Right renal cortex interstitium (tissue), 3 donors: ENCODE results near the gene ANKRD13B. TPM values are rescaled to one million over a fixed set of nuclear protein-coding genes. Genes with fewer than 3 reads are reported as not detected.
"Not testable (repeated sequence)": the region's sequence is repeated elsewhere in the genome, so short reads cannot be mapped to it uniquely, and the experiment has no call there.

Experiments
- DNase-seq, 3 donors: peaks; one replicate each; pipeline ENCODE4 v3.0.0-alpha.2; 2013; ENCODE audit warnings: low read depth in 3 of 3, low spot score in 2 of 3
- polyA plus RNA-seq, 3 donors: library from polyadenylated mRNA; unstranded; fragments of 120-200 nt; gene quantifications; one replicate each; pipeline ENCODE4 v1.2.1, GENCODE V29; 2013; ENCODE audit not compliant: insufficient read length in 3 of 3

ANKRD13B gene
- polyA plus RNA-seq = 1 to 10 TPM; 6.7 to 8.0 (median 7.0) TPM

DNA sequence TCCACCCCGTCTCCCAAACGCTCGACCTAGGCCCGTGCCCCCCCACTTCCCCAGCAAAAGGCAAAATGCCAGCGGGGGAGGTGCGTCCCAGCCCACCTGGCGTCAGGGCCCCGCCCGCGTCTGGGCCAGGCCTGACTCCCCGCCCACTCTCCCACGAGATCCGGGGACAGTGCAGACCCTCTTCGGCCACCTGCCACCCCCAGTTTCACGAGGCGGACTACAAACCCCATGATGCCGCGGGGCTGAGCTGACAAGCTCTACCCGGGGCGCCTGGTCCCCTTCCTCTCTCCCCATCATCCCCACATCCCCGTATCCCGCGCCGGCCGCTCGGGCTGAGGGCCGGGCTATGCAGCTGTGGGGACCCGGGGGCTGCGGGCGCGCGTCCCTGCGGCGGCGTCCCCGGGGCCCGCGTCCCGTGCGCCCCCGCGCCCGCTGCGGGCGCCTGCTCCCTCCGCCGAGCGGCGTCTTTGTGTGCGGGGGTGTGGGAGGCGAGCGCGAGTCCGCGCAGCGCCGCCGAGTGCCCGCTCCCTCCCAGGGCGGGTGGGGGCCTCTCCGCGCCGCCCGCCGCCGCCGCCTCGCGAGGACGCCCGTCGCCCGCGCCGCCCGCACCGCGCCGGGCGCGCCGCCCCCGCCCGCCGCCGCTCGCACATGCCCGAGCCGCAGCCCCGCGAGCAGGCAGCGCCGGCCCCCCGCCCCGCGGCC, at the start of gene ANKRD13B:
TSS of gene ANKRD13B (plus strand) at position 283 of the 702 bp plus-strand sequence. CDS start 490 bp downstream, outside the sequence.
- DNase-seq = no peak

DNA sequence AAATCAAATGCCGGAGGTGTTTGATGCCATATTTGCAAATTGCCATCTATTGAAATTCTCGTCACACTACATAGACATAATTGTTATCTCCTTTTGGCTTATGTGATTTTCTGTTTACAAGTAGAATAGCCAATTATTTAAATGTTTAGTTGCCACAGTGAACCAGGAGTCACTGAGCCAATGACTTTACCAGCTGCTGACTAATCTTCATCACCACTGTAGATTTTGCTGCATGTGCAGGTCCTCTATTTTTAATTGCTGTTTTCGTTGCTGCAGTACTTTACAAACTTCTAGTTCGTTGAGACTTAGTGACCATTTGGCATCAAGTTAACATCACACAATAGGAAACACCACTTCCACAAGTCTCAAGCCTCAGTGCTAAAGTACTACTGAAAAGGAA, 48.9 kb upstream of the ANKRD13B start:
- DNase-seq = no peak

DNA sequence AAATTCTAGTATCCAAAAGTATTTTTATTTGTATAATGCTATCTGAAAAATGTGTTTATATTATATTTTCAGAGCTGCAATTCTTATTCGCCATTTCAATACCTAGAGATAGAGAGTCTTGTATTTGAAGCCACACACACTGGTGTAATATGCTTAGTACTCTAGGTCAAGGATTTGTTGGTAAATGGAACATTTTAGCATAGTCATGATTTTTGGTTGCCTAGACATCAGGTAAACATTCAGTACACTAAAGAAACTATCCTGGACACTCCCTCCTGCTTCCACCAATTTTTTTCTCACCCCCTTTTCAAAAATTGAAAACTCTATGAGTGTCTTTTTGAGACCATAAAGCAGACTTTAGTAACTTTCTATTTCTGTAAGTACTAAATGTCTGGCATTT, 46.8 kb upstream of the ANKRD13B start:
- DNase-seq = no peak

DNA sequence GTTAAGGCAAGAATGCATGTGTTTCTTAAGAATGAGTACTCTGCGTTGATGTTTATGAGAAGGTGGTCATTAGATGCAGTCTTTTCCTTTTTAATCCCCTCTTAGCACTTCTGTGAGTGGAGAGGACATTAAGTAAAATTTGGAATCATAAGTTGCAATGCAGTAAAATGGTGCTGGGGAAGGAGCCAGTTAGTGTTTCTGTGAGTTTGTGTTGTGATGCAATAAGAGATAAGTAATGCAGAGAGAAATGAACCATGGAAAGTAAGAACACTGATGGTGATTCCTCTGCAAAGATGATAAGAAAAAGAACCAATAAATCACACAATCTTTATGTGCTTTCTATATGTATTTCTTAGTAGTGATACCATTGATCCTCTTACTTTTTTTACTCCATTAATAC, 46.1 kb upstream of the ANKRD13B start:
- DNase-seq = no peak

DNA sequence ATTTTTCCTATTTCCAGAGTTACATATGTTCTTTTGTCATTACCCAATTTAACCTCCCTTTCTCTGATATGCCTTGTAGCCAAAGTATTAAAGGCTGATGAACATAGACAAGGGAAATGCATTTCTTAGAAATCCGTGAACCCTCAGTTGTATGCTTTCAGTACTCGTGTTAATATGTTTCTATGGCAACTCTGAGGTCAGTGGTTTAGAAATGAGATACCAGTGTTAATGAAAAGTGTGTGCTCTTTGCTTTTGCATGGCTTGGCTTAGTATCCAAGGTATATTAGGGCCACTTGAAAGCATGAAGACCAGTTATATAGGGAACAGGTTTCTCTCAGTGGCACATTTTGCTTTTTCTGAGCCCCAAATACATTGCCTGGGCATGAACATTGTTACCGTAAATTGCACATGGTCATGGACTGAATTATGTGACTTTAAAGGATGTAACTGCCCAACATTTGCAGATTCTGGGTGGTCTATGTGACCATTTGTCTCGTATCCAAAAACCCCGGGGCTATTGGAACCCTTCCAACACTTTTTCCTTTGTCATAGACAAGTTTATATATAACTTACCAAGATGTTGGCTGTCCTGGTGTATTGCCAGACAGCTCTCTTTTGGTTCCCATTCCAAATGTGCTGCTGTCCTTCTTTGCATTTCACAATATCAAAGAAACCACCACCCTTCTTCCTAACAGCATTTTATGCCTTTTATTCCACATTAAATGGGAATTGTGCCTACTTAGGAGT, 43.6 kb upstream of the ANKRD13B start:
- DNase-seq = no peak

DNA sequence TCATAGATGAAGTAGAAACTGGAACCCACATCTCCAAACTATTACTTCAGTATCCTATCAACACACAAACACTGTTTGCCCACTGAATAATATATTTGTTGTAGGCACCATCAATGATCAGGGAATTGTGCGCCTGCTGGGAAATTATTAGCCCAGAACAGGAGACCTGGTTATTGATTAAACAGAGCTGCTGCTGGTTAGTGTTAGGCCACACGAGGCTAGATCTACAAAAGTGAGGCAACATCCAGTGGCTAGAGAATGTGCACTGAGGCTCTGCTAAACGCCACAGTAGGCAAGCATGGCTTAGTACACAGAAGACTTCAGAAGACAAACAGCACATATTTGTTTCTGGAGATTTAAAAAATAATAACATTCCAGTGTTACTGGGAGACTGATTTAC, 37.1 kb upstream of the ANKRD13B start:
- no peak for DNase-seq

DNA sequence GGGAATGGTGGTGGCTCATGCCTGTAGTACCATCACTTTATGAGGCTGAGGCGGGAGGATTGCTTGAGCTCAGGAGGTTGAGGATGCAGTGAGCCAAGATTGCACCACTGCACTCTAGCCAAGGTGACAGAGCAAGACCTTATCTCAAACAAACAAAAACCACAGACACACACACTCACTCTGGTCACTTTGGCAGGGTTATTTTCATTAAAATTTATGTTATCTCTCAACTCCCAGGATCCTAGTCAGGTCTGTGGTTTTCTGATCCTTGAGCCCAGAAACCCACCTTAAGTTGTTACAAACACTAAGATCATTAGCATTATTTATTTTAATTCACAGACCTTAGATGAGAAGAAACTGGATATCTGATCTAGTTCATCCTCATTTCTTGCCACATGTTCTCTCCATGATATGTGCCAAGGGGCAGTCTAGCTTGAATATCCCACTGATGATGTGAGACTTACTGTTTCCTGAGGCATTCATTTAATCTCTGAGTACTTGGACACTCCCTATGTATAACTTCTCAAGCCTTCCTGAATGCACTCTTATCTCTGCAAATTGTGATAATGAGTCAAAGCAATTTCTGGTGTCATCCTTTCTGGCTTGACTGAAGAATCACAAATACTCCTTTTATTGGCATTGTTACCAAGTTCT, 35.7 kb upstream of the ANKRD13B start:
- no peak for DNase-seq

DNA sequence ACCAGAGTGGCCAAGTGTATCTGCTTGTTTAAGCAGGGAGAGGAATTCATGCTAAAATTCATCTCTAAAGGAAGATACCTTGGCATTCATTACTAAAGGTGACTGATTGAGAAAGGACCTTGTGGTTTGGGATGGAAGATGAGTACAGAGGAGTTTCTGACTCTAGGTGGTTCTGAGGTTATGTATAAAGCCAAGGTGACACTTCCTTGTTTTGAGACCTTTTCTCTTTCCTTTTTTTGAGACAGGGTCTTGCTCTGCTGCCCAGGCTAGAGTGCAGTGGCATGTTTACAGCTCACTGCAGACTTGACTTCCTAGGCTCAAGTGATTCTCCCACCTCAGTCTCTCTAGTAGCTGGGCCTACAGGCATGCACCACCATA, 35.2 kb upstream of the ANKRD13B start:
- no peak for DNase-seq

DNA sequence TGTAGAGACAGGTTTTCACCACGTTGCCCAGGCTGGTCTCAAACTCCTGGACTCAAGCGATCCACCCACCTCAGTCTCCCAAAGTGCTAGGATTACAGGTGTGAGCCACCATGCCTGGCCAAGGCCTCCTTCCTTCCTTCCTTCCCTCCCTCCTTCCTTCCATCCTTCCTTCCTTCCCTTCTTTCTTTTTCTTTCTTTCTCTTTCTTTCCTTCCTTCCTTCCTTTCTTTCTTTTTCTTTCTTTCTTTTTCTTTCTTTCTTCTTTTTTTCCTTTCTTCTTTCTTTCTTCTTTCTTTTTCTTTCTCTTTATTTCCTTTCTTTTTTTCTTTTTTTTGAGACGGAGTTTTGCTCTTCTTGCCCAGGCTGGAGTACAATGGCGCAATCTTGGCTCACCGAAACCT, 34.8 kb upstream of the ANKRD13B start:
- DNase-seq = not testable (repeated sequence)

DNA sequence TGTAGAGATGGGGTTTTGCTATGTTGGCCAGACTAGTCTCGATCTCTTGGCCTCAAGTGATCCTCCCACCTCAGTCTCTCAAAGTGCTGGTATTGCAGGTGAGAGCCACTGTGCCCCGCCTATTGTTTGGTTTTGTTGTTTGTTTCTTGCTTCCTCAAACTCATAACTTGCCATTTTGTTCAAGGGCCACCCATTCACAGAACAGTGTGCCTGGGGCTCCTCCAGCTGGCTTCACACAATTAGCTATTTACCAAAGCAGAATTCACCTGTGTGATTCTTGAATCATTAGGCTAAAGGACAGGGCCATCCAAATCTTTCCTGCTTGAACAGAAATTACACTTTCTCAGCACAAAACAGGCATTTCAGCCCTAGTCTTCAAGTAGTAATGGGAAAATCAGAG, 33.3 kb upstream of the ANKRD13B start:
- DNase-seq = no peak

DNA sequence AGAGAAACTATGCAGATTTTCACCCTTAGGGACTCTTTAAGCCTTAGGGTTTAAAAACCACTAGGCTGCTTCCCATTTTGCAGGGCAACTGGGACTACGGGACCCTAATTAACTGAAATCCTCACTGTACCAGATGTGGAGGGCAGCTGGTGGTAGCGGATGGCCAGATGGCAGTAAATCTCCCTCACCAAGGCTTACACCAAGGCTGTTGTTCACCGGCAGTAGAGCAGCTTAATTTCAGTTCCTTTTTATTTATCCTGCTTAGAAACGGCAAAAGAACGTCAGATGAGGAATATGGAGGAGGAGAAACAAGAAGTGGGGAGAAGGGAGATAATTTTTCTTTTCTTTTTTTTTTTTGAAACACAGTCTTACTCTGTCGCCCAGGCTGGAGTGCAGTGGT, 32.6 kb upstream of the ANKRD13B start:
- no peak for DNase-seq

DNA sequence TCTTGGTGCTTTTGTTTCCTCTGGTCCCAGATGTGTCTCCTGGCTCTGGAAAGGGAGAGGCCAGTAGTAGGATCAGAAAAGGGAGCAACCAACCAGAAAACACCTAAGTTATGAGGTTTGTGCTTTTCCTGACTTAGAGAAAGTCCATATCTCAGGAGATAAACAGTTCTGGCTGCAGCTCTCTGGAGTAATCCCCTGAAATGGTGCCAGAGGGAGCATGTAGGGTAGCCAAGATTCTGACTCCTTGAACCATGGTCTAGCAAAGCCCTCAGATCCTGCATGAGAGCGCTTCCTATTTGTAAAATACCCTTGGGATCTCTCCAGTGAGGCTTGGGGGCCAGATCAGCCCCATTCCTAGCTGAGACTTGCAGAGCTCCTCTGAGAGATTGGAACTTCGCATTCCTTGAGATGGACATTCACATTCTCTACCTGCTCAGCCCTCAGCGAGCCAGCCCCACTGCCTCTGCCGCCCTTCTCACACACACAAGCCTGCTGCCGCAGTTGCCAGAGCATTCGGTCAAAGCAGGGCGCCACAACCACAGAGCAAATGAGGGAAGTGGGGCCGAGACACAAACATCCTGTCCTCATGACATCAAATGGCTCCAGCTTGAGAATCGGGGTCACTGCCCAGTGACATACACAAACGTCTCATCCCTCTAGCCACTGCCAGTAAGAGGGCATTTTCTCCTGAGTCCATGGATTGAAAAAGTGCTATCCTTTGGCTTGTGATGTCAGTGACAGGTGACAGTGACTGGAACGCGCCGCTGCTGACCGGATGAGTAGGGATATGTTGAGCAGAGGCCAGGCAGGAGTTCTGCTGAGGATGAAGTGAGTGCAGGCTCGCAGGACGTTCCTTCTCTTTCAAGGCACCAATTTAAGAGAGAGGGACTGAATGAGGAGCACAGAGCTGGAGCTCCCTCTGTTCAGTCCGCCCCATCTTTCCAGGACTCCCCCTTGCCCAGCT, 31.1 kb upstream of the ANKRD13B start:
- no peak for DNase-seq

DNA sequence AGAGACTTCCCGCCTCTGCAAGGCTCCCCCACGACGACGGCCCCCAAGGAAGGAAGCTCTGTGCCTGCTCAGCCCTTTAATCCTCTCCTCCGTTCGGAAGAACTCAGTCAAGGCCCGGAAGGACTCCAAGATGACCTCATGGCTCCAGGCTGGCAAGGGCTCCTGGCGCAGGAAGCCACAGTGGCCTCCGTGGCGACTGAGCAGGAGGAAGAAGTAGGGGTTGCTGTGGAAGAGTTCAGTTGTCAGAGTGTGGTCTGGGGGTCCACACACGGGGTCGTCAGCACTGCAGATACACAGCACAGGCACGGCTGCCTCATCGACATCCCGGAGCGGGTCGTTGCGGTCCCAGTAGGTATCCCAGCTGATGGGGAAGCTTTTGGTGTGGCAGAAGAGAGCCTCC, 30.3 kb upstream of the ANKRD13B start:
- DNase-seq = no peak

DNA sequence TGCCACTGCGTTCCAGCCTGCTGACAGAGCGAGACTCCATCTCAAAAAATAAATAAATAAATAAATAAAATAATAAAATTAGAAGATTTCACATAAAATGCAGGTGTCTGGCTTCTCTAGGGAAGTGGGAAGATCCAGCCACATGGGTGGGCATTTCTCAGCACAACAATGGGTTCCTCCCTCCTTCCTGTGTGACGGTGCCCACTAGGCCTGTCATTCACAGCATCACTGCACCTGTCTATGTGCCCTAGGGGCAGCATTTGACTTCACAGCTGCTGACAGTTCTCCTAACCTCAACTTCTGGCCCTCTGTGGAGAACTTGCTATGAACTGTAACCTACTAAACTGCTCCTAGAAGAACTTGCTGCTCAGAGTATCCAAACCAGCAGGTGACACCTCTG, 29.1 kb upstream of the ANKRD13B start:
- no peak for DNase-seq

DNA sequence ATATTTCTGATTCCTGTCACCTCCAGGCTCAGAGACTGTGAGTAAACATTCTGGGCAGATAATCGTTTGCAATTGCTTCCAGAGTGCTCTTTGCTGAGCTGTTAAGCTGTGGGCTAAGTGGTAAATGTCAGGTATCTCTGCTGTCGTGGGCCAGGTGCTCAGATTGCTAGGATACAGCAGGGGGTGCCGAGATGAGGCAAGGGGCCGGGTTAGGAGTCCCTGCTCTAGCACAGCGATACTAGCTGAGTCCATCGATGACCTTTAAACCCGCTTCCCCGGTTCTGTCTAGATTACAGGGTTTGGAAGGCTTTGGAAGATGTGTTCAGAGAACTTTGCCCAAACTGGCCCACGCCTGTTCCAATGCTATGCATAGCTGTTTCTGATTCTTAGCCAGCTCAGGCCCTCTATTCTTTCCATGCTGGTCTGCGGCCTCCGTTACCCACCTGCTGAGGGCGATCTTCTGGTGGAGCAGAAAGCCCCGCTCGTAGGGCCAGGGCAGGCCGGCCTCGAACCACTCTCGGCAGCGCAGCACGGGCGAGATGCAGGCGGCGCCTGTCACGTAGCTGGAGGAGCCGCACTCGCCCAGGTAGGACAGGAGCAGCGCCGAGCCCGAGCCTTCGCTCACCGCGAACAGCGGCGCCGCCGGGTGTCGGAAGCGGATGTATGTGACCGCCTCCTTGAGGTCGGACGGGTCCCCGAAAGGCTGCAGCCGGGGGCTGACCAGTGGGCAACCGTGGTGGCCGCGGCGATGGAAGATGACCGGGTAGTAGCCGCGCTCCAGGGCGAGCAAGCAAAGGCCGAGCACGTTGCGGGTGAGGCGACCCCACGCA, 27.1 kb upstream of the ANKRD13B start:
- DNase-seq = no peak

DNA sequence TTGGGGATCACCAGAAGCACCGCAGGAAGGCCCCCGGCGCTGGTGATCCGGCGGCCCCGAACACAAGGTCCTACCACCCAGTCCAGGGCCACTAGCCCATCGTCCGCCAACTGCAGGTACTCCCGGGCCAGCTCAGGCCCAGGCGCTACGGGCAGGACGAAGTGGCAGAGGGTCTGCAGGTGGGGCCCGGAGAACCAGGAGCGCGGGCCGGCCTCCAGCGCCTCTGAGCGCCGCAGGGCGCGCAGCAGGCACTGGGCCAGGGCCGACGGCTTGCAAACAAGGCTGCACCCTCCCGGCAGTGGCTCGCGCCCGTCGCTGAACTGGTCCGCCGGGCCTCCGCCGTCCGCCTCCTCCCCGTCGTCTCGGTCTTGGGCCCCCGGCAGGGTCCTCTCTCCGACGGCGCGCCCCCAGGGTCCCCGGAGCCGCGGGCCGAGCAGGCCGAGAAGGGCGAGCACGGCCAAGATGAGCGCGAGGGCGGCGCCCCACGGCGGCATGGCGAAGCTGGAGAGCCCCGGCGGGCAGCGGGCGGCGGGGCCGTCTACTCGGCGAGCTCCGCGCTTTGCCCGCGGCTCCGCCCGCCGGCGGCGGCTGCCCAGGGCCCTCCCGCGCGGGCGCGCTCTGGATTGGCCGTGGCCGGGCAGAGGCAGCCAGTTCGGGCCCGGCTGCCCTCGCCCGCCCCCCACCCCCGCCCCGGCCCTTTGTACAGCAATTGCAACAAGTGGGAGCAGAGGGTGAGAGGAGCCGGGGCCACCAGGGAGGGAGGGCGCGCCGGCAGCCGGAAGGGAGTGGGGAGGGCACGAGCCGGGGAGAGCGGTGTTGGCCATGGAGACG, 26.2 kb upstream of the ANKRD13B start, which contains the start of gene ABHD15:
TSS of gene ABHD15 (minus strand) at position 565 of the 831 bp plus-strand sequence. CDS start at position 494, 71 bp downstream.
- no peak for DNase-seq

DNA sequence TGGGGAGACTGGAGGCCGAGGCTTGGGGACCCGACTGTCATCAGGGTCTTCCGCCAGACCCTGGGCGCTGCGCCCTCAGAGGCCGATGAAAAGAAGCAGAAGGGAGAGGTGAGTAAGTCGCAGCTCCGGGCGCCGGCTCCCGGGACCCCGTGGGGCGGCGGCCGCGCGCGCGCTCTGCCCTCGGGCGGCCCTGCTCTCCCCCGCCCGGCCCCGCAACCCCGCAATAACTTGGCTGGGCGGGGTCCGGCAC, 25.7 kb upstream of the ANKRD13B start:
- no peak for DNase-seq

DNA sequence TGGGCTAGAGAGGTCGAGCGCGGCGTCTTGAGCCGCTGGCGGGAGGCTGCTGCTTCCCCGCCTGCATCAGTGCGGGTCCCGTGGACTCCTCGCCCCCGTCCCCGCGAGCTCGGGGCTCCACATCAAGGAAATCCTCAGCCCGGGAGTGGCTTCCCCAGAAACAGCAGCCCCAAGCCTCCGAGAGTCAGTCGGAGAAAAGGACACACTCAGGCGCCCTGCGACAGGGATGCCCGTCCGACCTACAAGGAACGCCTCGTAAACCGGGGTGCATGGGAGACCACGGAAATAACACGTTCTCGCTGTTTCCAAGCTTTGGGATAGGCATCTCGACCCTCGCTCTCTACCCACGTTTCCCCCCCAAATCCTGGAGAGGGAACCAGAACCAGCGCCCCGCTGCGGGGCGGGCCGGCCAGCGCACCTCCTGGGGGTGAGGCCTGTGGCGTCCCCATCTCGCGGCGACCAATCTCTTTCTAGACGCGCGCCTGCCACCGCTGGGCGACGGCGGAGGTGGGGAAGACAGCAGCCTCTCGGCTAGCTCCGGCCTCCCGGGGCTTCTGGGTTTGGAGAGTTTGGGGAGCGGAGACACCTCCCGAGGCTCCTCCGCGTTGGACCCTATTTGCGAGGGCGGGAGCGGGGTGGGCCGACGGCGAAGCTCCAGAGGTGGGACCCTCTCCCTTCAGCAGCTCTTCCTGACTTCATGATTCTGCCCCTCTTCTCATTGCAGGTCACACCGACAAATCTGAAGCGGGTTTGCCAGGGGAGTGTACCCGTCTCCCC, 25.2 kb upstream of the ANKRD13B start:
- DNase-seq = no peak
